OCI-LY7 (cell line): ENCODE measurements around the gene RIMS4.

Experiments used
- EZH2phosphoT487 ChIP-seq: fragments of 200-600 bp; sonication (generic); IDR thresholded peaks from 2 replicates; pipeline ENCODE4 v1.6.1; 2018; ENCODE audit warnings: low read depth, borderline replicate concordance, mild to moderate bottlenecking, mixed run types, antibody characterized with exemption, low read length, moderate library complexity, mixed read lengths
- TF ChIP-seq, protein P1 (sequence below): fragments of 200-600 bp; sonication (generic); conservative IDR thresholded peaks from 2 replicates; pipeline ENCODE4 v1.5.1; 2014; ENCODE audit warnings: mild to moderate bottlenecking, antibody characterized with exemption, low read length, moderate library complexity, mixed read lengths

DNA sequence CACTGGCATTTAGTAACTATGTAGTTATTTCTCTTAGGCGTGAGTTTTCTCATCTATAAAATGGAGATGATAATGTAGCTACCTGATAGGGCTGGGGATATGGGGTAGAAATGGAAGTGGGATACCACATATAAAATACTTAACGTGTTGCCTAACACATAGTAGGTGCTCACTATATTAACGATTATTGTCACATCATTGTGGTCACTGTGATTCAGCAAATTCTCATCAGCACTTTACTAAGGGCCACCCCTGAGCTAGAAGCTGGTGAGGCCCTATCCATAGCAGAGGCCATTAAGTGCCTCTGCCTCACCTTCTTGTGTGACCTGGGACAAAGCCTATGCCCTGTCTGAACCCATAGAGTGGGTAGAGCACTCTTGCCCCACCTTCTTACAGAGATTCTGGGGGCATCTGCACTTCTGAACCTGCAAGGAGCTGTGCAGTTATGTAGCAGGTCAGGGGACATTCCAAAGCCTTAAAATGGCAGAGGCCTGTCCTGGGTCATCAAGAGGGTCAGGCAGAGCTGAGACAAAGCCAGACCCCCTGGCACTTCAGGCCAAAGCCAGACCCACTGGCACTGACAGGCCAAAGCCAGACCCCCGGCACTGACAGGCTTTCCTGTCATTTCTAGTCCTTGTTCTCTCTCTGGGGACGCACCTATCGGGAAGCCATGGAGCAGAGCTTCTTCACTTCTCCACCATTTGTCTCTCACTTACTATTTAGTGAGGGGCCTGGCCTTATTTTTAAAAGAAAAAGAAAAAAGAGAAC lies 7.0 kb upstream of the RIMS4 start:
- TF ChIP-seq, protein P1, sequence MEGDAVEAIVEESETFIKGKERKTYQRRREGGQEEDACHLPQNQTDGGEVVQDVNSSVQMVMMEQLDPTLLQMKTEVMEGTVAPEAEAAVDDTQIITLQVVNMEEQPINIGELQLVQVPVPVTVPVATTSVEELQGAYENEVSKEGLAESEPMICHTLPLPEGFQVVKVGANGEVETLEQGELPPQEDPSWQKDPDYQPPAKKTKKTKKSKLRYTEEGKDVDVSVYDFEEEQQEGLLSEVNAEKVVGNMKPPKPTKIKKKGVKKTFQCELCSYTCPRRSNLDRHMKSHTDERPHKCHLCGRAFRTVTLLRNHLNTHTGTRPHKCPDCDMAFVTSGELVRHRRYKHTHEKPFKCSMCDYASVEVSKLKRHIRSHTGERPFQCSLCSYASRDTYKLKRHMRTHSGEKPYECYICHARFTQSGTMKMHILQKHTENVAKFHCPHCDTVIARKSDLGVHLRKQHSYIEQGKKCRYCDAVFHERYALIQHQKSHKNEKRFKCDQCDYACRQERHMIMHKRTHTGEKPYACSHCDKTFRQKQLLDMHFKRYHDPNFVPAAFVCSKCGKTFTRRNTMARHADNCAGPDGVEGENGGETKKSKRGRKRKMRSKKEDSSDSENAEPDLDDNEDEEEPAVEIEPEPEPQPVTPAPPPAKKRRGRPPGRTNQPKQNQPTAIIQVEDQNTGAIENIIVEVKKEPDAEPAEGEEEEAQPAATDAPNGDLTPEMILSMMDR = no peak
- TF ChIP-seq EZH2phosphoT487 = no peak
